ENCODE measurements around the gene ADAM12. TPM values are rescaled to one million over a fixed set of nuclear protein-coding genes. Genes with fewer than 3 reads are reported as not detected.

The ADAM12 gene
- polyA plus RNA-seq, 12 donors, result 15.2 to 33.9 (median 21.8) TPM; not detected in 1

DNA sequence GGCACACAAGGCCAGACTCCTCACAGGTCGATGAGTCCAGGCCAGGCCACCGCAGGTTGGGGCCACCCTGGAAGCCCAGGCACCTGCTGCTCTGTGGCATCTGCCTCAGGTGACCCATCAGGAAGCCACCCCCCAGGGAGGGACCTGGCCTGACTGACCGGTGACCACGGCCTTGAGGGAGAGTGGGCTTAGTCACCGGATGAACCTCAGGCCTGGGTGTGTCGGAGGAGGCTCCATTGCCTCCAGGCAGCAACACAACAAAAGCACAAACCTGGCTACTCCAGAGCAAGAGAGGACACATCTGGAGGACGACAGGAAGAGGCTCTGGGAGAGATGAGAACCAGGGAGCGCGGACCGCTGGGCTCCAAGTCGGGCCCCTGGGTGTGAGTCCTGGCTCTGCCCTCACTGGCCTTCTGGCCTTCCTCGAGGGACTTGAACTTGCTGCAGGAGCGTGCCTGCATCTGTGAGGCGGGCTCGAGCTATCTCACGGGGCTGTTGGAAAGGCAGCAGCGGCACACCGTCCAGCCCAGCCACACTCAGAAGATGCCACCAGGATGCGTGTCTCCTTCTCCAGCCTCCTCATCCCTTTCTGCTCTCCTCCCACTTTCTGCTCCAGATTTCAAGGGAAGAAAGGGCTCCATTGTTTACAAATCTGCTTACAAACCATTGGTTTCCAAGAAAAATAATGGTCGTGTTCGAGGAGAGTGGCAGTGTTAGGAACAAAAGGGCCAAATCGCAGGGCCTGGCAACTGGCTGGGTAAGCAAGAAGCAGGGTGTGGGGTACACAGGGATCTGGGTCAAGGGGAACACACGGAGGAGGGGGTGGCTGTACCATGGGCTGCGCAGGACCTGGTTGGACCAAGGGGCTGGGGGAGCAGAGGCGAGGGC lies 152.9 kb downstream of the ADAM12 start:
- no peak for DNase-seq

DNA sequence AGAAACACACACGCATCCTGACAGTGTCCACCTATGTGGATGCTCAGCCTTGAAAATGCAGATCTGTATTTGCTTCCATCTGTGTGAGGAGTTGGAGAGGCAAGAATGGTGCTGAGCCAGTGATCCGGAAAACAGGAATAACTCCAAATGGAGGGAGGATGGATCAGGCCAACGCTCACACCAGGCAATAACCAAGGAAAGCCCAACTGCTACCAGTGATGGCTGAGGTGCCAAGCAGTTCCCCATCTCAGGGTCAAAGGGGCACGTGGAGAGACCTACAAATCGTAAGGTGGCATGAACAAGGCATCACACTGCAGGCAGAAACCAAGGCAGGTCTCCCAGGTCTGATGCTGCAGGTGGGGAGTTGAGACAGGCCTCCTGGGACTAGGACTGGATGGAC lies 153.6 kb downstream of the ADAM12 start:
- no peak for DNase-seq

DNA sequence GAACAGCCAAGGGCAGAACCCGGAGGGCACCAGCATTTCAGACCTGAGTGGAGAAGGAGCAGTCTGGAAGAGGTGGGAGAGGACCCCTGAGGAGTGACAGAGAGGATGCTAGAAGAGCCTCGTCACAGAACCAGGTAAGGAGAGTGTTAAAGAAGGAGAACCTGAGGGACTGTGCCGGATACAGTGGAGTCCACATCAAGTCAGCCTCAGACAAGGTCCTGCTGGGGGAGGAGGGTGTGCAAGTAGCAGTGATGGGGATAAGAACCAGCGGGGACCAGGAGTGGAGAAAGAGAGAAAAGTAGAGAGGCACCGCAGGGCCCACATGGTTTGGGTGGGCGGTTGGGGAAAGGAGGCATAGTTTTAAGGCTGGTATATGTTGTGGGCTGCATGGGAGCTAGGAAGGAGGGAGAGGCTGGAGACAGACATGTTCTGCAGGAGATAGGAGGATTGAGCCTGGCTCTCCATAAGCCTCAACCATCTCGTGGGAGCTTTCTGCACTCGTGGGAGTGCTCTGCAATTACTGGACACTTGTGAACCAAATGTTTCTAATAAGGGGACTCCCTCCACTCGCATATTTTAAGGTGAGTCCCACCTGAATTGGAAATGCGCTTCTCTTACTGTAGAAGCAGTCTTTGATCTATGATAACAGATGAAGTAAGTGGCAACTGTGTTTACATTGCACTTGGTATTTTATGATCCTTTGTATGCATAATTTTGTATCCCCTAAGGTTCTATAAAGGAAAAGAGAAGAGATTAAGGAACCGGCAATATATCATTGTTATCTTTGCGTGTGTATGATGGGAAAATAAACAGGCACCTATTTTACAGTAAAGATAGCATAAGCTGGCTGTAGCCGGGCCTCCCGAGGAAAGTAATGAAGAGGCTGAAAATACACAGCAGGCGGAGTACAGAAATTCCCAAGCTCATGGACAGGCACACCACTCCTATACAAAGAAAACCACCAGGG lies 154.8 kb downstream of the ADAM12 start:
- no peak for DNase-seq

DNA sequence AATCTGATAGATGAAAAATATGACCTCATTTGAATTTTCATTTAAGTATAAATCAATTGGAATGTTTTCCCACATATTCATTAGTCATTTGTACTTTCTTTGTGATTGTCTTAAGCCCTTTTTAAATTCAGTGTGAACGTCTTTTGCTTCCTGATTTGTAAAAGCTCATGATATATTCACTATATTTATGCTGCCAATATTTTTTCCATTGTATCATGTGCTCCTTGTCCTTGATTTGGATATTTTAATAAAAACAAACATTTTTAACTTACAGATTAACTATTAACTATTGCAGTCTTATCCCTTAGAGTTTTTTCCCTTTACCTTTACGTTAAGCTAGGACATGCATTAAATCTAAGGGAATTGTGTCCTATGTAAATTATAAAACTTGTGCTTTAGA lies 157.7 kb downstream of the ADAM12 start:
- no peak for DNase-seq

DNA sequence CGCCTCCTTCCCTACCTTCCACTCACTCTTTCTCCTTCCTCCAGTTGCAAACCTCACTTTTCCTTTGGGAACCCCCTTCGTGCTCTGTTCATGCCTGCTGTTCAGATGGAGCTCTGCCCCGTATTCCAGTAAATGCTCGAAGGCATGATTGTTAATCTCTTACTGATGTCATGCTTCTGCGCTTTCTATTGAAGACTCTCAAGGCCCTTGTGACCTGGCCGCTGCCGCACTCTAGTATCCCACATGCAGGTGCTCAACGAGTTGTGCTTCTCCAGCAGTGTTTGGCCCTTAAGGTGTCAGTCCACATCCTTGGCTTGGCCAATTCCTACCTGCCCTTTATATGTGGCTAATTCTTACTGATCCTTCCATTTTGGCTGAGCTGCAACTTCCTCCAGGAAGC lies 158.6 kb downstream of the ADAM12 start:
- DNase-seq, result no peak

DNA sequence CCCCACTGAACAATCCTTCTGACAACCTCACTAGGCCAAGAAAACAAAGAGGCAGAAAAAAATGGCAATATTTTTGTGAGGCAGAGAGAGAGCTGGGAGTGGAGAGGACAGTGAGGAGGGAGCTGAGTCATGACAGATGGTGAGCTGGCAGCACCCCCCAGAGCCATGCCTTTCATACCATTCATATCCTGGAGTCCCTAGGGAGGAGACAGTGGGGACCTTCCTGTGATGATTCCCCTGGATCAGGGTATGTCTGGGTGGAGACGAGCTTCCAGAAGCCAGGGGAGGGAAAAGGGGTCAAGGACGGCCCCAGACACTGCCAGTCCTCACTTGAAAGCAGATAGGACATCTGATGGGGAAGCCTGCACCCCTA lies 160.5 kb downstream of the ADAM12 start:
- DNase-seq, result no peak

DNA sequence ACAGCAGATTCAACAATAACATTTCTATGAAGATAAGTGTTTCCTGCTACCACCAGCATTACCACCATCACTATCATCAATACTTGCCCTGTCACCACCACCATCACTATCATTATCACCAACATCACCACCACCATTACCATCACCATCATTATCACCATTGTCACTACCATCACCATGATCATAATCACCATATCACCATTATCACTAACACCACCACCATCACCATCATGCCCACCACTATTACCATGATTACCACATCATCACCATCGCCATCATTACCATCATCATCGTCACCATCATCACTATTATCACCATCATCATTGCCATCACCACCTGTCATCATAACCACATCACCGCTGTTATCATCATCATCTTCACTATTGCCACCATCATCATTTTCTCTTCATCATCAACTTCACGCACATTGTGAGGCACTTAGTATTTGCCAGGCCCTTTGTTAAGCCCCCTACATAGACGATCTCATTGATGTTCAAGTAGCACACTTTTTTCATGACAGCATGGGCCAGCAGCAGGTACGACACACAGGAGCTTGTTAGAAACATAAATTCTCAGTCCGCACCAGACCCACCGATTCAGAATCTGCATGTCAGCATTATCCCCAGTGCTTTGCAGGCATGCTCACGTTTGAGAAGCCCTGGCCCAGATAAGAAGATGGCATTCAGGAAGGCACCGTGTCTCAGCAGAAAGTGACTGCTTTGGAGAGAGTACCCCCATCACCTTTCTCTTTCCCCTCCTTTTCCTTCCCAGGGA lies 161.1 kb downstream of the ADAM12 start:
- DNase-seq, result no peak

DNA sequence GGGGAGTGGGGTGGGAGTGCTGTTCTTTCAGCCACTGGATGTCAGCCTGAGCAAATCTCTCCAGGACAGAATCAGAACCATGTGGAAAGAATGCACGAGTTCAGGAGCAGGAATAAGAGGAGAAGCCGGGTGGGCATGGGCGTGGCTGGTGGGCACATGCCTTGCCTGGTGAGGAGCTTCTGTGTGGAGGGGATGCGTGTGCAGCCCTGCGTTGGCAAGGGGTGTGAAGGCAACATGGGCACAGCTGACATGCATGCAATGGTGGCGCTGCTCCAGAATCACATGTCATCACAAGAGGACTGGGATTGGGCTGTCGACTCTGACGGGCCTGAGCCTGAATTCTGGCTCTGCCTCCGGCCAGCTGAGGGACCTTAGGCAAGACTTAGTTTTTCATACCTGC lies 162.1 kb downstream of the ADAM12 start:
- DNase-seq, result no peak

DNA sequence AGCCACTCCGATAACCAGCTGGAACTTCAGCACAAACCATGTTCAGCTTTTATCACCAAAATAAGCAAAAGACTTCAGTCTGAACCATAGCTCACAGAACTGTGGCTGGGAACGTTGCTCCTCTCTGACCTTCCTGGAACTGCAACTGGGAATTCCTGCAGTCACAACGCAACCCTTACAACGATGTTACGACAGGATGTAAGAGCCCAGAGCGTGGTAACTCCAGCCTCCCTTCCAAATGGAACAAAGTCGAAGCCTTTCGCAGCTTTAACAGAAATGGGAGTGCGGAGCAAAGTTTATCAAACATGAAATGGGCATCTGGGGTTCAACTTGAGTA lies 162.6 kb downstream of the ADAM12 start:
- no peak for DNase-seq

DNA sequence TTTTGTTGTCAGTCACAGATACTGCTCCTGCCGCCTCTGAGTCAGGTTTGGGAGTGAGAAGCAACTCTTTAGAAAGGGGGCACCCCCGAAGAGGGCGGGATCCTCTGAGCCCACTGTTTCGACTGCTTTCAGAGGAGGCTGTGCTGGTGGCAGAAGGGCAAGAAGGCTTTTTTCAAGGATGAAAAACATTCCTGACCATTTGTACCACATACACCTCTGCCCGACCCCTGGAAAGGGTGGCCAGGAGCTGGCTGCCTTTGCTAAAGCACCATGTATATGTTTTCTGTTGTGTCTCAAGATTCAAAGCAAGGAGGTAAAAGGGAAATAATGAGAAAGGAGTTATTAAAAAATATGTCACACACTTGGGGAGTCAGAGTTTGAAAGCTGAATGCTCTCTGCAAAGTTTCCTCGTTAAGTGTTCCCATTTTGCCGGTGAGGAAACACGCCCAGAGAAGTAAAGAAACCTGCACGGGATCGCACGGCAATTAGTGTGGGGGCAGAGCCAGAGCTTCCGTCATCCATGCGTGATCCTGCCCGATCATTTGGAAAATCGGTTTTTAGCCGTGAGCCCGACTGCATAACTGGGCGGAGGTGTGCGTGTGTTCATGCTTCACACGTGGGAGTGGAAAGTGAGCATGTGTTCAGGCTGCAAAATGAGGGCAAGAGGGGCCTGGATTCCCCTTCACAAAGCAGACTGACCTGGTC lies 163.2 kb downstream of the ADAM12 start:
- DNase-seq, result no peak

DNA sequence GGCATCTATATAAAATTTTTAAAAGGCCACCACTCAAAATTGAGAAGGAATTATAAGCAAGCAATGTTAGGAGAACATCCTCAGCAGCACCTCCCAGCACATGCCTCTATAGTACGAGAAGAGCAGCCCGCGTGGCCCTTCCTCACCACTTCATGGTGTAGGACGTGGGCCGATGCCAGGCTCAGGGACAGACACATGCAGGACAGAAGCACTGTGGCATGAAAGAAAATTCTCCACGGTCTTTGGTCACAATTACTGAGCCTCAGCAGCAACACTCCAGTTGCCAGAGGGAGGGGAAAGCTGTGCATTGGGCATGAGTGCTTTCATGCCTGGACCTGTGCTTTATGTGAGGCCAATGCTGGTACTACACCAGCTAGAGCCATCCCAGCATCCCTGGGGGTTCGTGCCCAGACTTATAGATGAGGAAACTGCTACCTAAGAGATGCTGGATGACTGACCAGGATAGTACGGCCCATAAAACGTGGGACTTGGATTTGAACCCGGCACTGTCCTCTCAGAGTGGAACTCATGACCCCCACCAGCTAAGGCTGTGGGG lies 164.7 kb downstream of the ADAM12 start:
- no peak for DNase-seq

DNA sequence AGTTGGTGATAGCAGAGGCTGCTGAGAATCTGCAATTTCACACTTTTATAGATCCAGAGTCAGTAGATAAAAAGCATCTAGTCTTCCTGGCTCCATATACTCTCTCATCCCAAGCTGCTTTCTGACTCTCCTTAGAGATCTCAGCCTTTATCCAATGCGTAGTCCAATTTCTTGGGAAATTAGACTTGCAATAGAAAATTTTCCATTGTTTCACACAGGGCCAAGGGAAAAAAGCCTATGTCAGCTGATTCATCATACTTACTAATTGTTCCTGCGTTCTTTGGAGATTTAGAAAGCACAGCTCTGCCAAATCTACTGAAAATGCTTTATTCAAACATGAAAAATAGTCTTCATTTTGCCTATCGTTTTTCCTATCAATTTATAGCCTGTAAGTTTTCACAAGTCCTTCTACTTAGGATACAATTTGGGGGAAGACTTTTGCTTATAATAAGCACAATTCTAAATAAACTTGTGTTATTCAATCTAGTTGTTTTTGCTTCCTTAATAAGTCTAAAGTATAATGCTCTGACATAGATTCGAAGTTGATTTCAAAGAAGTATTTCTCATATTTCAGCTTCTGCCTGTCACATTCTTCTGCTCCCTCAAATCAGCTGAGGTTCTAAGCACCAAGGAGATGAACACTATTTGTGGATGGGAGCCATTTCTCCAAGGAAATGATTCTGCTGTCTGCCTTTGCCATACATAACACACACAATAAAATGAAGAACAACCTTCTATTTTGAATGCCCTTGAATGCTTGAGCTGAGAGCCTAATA lies 165.4 kb downstream of the ADAM12 start:
- DNase-seq, result peak; percentile 69

DNA sequence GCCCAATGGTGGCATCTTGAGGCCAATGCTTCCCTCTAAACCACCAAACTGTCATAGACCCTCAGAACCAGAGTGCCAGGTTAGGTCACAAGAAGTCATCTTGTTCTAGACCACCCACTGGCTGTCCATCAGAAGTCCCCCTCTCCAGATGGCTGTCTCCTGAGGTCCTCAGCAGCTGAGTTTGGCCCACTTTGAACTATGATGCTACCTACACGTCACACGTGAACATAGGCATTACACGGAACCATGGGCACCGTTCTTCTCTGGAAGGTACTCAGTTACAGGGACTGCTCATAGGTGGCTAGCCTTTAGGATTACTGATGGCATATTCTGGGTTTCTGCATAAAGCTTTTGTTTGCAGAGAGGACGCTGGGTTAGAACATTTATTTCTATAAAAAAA lies 166.4 kb downstream of the ADAM12 start:
- DNase-seq, result no peak

DNA sequence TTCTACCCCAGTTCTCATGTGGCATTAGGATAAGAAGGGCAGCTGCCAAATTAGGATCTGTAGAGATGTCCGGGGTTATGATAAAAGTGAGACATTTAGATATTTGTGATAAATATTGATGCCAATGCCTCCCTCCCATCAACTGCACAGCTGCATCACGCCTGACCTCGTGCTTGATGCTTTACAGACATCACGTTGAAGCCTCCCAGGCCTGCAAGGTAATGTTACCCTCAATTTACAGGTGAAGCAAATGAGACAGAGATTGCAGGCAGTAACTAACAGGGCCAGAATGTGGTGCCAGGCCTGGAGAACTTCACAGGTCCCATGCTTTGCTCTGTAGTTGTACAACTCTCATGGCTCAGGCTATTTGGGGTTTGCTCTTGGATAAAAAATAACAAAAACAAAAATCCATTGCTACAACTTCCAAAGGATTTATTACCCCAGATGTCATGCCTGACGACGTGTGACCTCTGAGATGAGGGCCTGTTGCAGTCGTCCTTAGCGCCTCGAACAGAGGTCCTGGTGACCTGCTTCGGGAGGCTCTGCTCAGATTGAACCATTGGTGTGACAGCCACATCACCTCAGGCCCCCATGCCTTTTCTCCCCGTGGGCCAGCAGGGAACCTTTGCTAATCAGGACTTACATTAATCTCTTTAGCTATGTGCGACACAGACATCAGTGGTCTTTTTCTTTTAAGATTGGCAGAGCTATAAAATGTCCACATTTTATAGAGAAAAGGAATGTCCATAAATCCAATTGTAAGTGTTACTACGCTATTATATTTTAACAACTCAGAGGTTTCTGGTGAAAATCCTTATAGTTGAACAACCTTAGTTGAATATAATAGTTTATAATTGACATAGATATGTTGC lies 169.3 kb downstream of the ADAM12 start:
- no peak for DNase-seq

DNA sequence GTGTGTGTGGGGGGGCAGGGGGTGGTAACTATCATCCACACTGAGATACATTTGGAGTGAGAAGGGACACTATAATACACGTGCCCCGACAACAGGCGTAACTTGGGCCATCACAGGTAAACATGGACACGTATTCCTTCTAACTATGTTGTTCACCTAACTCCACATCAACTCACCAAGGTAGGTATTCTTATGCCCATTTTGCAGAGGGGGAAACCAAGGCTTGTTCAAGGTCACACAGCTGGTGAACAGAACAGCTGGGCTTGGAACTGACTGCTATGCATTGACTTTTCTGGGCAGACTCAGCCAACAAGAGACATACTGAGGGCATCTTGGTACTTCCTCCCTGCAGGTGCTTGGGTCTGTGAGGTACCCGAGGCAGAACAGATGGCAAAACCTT lies 170.1 kb downstream of the ADAM12 start:
- no peak for DNase-seq

DNA sequence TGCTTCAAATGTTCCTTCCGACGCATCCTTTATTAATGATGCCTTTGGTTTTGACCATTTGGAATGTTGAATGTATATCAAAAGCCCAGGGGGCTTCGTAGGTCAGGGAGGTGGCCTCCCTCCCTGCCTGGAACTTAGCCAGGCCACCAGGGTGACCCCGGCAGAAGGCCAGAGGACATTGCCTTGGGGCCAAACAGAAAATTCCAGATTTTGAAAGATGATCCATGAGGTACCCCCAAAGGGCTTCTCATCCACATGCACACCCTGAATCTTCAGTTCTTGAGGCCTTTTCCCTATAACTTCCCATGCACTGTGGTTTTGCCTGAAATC lies 171.7 kb downstream of the ADAM12 start:
- DNase-seq, result no peak

DNA sequence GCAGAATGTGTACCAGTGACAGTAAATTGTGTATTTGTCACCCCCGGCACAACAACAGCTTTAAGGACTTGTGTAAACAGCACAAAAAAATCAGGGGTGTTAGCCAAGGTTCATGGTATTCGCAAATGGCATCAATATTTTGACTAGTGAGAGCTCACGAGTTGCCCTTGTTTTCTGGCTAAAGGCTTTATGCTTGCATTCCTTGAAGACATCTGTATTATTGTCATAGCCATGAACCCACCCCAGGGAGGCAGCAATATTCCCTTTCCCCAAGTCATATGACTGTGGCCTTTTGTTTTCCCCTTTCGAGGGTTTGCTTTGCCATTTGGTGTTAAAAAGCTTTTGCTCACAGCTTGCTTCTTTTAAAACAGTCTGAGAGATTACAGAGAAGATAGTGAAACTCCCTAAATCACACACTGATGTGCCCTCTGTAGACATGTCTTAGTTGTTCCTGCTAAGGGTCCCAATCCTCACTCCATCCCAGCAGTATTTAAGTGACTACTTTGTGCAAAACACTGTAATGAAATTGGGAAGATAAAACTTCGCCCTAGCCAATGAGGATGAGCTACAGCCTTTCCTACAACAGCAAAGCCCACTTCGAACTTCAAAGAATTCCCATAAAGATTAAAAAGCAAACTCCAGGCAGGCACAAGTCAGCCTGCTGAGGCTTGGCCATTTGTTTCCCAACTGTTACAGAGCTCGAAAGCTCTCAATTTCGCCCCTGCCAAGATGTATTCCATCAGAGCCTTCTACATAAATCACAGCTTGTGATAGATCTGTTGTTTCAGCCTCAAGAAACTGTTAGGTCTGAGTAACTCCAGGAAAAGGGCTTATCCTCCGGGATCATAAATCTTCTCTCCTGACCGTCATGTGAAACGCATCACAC lies 172.3 kb downstream of the ADAM12 start:
- peak; percentile 63 for DNase-seq

DNA sequence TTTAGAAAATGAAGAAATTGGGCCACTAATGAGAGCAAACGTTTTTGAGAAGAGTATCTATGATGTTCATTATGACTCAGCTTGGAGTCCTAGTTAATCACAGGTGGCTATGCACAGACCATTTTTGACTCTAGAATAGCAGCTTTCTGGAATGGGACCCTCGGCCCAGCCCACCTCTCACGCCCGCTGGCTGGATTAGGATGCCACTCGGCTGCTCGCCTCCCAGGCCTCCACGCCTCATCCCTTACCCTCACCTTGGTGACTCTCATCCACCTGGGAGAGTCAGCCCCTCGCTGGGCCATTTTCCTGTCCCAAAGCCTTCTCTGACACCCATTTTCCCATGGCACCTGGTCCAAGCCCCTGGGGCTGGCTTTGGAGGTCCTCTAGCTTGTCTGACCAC lies 173.6 kb downstream of the ADAM12 start:
- DNase-seq, result no peak
